Stimulated activated CD4-positive, alpha-beta T cell treated with anti-CD3 and anti-CD28 coated beads, TNF-alpha, amount 100 ng/mL, for 4 hours (primary cell): ENCODE results near the gene SERPINA3.
"Not testable (repeated sequence)": the region's sequence is repeated elsewhere in the genome, so short reads cannot be mapped to it uniquely, and the experiment has no call there.

Experiments
- DNase-seq, 3 experiments: peaks; one replicate each; pipeline ENCODE4 v3.0.0-alpha.2; 2020; ENCODE audit warnings: low read depth in 3 of 3

The SERPINA3 gene

DNA sequence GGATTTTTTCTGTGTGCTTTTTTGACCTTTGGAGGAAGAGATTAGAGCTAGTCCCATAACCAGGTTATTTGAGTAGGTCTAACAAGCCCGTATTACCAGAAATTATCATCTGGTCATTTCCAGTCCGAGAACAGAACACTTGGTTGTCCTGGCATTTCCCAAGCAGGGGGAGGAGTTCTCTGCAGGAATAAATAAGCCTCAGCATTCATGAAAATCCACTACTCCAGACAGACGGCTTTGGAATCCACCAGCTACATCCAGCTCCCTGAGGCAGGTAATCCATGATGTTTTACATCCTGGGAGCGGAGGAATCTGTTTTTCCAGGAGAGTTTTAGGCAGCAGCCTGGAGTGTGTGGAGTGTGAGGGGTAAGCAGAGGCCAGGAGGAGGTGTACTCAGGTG is at the start of gene SERPINA3:
SERPINA3 (plus strand) TSS at position 218 of the 400 bp plus-strand sequence. CDS start 2,051 bp downstream, outside the sequence.
- DNase-seq: no peak

DNA sequence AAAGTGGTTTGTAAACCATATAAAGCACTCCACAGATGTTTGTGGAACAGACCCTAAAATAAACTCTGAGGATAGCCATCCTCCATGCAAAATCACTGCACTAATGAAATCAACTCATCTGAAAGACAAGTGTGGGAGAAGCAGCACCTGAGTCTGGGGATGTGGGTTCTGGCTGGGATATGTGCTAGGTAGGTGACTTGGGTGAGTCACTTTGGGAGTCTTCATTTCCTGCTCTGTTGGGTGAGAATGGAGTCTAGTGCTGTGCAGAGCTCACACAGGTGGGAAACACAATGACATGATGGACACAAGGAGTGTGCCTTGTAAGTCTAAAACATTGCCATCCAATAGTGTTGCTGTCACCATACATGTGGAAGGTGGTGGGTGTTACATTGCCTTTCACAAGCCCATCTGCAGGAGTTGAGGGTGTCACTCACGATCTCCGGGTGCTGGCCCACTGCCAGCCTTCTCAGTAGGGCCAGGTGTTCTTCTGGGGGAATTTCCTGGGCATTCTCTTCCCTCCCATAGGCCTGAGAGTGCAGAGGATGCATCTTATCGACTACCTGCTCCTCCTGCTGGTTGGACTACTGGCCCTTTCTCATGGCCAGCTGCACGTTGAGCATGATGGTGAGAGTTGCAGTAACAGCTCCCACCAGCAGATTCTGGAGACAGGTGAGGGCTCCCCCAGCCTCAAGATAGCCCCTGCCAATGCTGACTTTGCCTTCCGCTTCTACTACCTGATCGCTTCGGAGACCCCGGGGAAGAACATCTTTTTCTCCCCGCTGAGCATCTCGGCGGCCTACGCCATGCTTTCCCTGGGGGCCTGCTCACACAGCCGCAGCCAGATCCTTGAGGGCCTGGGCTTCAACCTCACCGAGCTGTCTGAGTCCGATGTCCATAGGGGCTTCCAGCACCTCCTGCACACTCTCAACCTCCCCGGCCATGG is 49.0 kb upstream of the SERPINA3 start:
- no peak for DNase-seq

DNA sequence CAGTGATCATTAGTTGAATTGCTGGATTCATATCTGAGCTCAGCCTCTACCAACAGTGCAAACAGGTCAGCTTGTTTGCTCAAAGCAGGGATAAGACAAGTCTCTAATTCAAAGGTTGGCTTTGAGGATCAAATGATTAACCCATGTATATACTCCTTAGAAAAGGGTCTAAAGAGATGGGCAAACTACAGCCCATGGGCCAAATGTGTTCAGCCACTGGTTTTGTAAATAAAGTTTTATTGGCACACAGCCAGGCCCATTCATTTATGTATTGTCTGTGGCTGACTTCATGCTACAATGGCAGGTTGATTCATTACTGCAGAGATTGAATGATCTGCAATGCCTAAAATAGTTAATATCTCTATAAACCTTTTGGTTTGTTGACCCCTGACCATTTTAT is 47.8 kb upstream of the SERPINA3 start:
- DNase-seq: no peak

DNA sequence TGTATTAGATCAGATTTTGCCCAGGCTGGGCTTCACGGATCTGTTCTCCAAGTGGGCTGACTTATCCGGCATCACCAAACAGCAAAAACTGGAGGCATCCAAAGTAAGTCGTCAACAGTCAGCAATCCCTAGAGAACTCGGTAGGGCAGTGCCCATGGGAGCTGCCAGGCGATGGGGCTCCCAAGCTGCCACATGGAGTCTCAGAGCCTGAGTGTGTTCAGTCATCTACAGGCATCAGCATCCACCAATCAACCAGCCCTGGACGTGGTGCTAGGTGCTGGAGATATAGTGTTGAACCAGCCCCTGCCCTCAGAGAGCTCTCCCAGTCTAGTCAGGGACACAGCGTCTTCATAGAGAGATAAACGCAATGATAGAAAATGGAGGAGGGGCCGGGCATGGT is 44.0 kb upstream of the SERPINA3 start:
- DNase-seq: no peak

DNA sequence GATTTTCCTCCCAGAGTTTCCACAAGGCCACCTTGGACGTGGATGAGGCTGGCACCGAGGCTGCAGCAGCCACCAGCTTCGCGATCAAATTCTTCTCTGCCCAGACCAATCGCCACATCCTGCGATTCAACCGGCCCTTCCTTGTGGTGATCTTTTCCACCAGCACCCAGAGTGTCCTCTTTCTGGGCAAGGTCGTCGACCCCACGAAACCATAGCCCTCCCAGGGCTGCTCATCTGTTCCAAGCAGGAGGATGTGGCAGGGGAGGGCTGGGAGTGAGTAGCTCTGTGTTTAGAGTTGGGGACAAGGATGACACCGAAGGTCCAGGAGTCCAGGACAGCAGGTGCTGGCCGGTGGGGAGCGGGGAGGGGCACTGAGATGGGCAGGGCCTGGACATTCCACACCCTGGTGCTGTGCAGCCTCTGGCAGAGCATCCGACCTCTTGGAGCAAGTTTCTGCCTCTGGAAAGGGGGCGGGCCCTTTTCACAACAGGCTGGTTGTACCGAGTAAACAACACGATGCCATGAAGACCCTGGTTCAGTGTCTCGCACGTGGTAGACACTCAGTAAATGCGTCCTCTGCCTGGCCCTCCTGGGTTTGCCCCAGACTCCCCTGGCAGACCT is 42.7 kb upstream of the SERPINA3 start:
- DNase-seq: no peak

DNA sequence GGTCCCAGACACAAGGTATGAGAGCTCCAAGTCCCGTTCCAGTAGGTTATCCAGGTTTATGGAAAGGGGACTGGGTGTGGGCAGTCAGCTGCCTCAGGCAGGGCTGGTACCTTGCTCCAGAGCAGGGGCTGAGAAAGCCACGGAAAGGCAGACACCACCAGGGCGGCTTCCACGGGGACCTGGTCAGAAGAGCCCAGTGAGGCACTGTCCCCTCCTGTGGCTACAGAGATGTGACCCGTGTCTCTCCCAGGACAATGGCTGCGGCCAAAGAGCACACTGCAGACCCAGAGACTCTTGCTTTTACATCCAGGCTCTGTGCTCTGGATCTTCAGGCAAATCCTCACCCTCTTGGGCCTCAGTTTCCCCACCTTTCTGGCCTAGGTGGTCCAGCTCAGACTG is 42.2 kb upstream of the SERPINA3 start:
- DNase-seq: no peak

DNA sequence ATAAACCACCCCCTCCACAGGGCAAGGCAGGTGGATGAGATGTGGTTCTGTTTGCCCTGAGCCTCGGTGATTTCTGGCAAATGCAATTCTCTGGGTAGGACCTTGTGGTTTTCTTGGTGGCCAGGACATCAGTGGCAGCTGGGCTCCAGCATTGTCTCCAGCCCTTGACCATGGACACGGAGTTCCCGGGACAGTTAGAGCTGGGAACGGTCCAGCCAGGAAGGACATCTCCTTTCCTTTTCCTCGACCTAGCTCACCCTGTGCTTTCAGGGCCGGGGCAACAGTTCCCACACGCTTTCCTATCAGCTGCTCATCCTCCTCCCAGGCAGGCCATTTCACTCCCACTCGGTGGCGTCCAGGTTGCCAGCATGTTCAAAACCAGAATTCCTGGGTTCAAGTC is 41.8 kb upstream of the SERPINA3 start:
- no peak for DNase-seq

DNA sequence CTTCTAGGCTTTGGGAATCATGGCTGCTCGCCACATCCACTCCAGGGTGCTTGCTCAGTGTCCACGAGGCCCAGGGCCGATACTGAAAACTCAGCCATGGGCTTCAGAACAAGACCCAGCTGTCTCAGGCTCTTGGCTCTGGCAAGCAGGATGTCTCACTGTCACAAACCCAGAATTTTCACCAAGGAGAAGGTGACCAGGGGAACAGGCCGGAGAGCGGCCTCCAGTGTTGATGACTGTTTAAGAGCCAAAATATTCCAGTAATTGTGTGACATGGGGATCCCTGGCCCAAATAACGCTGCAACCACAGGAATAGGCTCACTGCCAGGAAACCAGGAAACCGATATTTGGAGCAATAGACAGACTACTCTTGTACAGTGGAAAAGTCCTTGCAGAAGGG is 40.8 kb upstream of the SERPINA3 start:
- DNase-seq: no peak

DNA sequence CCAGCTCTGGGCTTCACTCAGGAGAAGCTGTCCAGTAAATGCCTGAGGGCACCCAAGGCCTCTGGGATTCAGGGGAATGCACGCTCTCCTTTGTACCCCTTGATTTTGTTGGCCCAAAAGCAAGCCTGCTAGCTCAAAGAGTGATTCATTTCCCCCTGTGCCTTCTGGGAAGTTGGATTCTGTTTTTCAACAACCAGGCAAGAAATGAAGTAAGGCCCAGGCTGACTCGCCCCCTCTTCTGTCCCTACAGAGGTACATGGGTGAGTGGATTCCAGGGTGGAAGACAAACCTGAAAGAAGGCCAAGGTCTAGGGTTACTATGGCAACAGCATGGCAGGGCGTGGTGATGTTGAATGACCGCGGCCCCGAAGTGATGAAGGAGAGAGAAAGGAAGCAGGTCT is 40.2 kb upstream of the SERPINA3 start:
- no peak for DNase-seq

DNA sequence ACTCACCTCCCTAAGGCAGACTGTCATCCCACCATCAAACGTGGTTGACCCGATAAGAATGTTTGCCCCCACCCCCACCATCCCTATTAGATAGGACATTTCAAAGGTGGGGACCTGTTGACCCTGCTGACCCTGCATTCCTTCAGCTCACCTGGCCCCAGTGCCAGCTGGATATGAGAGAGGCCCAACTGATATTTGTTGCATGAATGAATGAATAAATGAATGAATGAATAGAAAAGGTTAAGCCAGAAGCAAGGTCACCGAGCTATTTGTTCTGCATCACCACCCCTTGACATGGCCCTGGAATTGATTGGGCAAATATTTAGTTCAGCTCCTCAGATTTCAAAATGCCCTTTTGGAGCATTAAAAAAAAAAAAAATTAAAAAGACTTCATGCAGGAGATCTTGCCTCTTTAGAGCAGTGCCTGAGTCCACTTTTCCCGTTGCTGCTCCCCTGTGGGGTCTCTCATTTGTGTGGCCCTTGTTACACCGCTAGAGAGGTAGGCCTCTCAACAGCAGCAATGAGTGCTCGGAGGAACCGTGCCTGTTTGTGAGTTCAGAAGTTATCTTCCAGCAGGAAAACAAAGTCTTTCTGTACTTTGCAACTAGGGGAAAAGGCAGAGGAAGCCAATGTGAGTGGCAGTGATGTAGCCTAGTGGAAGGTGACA is 39.4 kb upstream of the SERPINA3 start:
- DNase-seq: no peak

DNA sequence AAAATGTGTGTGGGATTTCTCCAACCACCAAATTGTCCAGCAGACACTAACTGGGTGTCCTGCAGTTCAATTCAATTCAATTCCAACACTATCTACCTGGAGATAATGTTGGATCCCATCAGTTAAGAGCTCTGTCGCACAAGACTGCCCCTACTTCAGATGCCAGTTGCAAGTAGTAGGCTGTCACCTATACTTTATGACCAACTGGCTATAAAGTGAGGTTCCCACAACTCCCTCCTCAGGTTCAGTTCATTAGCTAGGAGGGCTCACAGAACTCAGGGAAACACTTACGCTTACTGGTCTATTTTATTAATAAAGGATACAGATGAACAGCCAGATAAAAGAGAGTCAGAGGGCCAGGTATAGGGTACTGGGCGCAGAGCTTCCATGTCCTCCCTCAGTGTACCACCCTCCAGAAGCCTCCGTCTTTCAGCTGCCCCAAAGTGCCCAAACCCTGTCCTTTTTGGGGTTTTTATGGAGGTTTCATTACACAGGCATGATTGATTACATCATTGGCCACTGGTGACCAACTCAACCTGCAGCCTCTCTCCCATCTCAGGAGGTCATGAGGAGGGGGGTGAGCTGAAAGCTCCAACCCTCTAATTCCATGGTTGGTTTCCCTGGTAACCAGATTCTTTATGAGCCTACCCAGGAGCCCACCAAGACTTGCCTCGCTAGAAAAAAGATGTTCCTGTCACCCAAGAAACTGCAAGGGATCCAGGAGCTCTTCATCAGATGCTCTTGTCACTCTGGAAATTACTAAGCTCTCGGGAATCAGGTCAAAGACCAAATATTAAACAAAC is 38.5 kb upstream of the SERPINA3 start:
- DNase-seq: no peak

DNA sequence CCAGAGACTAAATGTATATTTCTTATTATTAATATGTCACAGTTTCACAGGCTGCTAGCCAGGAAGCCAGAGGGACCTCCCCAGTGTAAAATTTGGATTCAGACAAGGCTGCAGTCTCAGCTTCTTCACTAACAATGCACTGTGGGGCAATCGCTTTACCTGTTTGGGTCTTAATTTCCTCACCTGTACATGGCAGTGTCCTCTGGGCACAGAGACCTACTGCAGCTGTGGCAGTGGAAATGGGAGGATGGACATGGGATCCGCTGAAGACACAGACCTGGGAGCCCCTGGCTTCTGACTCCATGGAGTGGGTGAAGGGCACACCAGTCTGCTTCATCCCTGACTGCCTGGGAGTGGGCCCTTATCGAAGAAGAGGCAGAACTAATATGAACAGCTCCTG is 37.9 kb upstream of the SERPINA3 start:
- no peak for DNase-seq

DNA sequence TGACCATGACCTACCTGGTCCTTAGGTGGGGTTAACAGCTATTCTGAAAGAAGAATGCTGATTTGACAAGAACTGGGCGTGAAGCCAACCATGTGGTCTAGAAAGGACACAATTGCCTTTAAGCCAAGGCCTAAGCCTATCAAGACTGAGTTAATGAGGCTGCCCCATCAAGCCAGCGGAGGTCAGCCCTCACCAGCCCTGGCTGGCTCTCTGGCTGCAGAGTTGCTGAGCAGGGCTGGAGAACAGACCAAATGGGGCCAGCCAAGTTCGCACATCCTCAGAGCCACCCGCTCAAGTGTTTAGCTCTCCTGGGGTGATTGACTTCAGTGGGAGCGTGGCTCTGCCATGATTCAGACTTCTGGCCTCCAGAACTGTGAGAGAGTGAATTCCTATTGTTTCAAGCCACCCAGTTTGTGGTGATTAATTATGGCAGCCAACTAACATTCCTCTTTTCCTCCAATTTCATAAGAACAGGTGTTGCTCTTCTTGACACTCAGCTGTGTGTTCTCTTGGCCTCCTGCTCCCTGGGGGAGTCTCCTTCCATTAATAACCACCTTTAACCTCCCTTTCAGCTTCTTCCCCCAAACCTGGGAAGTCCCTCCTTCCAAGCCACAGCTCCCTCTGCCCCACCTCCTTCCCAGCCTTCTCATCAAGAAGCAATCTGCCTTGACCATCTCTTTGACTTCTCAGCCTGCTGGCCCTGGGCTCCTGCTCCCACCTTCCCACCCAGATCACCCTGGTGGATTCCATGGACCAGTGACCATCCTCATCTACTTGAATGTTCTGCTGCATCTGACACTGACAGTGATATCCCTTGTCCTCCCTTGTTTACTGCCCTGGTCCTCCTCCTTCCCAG is 36.2 kb upstream of the SERPINA3 start:
- no peak for DNase-seq

DNA sequence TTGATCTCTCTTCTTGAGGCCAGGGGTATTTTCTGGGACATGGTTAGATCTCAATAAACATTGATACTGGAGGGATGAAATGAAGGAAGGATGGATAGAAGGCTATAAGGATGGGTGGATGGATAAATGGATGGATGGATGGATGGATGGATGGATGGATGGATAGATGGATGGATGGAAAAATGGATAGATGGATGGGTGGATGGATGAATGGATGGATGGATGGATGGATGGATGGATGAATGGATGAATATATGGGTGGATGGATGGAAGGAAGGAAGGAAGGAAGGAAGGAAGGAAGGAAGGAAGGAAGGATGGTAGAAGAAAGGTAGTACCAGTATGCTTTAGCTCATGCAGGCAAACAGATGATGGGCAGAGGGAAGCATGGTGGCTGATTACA is 34.7 kb upstream of the SERPINA3 start:
- not testable (repeated sequence) for DNase-seq

DNA sequence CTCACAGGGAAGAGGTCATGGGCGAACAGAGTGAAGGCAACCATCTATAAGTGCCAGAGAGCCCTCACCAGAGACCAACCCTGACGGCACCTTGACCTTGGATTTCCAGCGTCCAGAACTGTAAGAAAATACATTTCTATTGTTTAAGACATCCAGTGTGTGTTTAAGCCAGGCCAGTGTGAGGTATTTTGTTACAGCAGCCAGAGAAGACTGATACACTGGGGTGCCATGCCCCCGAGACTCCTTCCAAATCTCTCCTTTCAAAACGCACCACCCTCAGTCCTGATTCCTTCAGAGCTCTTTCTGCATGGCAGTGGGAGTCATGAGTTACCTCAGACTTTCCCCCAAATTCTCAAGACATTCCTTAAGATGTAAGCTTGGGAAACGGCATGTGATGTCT is 33.5 kb upstream of the SERPINA3 start:
- DNase-seq: no peak

DNA sequence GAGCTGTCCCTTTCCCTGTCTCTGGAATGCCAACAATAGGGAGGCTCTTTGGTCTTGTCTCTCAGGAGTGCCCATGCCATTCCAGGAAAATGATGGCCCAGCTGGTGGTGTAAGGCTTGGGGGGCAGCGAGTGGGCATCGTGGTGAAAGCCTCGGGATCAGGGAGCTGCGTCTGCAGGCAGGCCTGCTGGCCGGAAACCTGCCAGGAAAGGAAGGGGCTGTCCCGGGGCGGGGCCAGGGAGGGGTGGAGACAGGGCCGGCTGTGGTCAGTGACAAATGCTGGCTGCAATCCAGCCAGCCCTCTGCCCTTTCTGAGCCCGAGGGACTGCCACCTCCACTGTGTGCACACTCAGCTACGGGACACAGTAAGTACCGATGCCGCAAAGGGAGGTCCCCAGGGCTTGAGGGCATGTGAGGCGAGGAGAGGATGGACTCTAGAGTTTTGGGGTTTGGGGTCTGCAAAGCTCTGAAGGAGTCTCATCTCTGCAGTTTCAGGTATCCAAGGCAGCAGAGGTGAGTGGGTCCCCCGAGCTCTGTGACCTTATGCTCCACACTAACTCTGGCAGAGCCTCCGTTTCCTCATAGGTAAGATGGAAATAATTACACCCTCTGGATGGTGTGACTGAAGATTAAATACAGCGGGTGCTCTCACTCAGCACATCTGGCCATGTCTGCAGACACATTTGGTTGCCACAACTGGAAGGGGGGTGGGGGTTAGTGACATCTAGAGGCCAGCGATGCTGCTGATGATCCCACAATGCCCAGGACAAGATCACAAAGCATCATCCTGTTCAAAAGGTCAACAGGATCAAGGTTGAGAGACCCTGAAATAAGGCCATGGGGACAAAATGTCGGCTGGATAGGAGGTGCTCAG is 30.8 kb upstream of the SERPINA3 start, which contains the start of gene SERPINA5:
SERPINA5 (plus strand) TSS at position 300 of the 873 bp plus-strand sequence. CDS start 5,937 bp downstream, outside the sequence.
- no peak for DNase-seq

DNA sequence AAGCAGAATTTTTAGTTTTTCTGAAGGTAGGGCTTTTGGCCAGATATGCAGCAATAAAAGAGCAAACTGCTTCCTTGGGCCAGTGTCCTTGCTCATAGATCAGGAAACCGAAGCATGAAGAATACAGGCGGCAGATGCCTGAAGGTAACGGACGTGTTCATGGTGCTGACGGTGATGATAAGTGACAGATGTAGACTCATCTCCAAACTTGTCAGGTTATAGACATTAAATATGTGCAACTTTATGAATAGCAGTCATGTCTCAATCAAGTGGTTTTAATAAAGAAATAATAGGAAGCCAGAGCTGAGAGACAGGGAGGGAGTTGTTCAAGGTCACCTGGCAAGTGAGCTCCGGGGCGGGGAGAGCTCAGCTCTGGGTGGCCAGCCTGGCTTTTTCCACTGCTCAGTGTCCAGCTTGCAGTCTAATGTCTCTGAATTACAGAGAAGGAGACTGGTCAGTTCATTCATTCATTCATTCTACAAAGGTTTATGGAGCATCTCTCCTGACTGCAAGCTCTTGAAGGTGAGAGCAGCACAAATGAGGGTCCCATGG is 29.9 kb upstream of the SERPINA3 start:
- DNase-seq: no peak

DNA sequence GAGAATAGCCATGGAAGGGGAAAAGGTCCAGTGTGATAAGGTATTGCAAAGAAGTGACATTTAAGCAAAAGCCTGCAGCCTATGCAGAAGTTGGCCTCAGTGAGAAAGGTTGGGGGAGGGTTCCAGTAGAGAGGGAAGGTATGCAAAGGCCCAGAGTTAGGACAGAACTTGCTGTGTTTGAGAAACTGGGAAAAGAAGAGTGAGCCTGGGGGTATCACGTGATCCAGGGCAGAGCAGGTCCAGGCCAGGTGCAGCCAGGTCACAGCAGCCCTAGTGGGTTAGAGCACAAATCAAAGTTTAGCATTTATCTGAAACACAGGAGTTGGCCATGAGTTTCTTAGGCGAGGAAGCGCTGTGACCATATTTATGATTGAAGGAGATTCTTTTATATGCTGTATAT is 29.3 kb upstream of the SERPINA3 start:
- no peak for DNase-seq

DNA sequence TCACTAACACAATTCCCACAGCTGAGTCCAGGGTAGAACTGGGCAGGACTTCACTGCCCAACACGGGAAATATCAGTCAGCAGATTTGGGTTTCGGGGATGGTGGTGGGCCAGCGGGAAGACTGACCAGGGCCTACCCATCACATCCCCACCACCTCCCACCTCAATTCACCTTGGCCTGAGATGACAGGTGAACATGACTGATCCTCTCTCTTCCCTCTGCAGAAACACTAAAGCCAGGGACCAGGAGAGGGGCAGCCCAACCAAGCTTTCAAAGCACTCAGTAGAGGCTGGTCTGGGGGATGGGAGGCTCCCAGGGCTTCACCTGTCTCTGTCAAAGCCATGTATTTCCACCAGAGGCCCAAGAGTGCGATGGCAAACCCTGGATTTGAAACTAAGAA is 28.6 kb upstream of the SERPINA3 start:
- DNase-seq: no peak
